HG03095 (cell line): Measurements from ENCODE around the gene PPM1E.
"Not testable (repeated sequence)": the region's sequence is repeated elsewhere in the genome, so short reads cannot be mapped to it uniquely, and the experiment has no call there.

Source experiments
- ATAC-seq: cut with Tn5 transposase; IDR thresholded peaks from one replicate; pipeline ENCODE4 v1.9.1; 2021; ENCODE audit warnings: moderate library complexity; ENCODE audit not compliant: unreplicated experiment

PPM1E gene

GRCh38 chr17:58755577-58756245, at the start of gene PPM1E:
PPM1E (plus strand) TSS chr17:58755854.
- no peak for ATAC-seq

- ATAC-seq = no peak
Observed at GRCh38 chr17:58706351-58707140, 49.1 kb upstream of the PPM1E start.

- no peak for ATAC-seq
Observed at GRCh38 chr17:58710948-58711552, 44.6 kb upstream of the PPM1E start.

GRCh38 chr17:58722274-58722673, 33.4 kb upstream of the PPM1E start:
- ATAC-seq = no peak

GRCh38 chr17:58722696-58723095, 33.0 kb upstream of the PPM1E start:
- ATAC-seq = no peak

- no peak for ATAC-seq
Observed at GRCh38 chr17:58728798-58729197, 26.9 kb upstream of the PPM1E start.

GRCh38 chr17:58730937-58731336, 24.7 kb upstream of the PPM1E start:
- no peak for ATAC-seq

GRCh38 chr17:58734040-58734439, 21.6 kb upstream of the PPM1E start:
- ATAC-seq = no peak

- ATAC-seq = no peak
Observed at GRCh38 chr17:58734811-58735210, 20.8 kb upstream of the PPM1E start.

GRCh38 chr17:58741121-58741625, 14.5 kb upstream of the PPM1E start:
- no peak for ATAC-seq

GRCh38 chr17:58747674-58748073, 8.0 kb upstream of the PPM1E start:
- no peak for ATAC-seq

GRCh38 chr17:58749627-58750026, 6.0 kb upstream of the PPM1E start:
- not testable (repeated sequence) for ATAC-seq

- no peak for ATAC-seq
Observed at GRCh38 chr17:58753026-58753425, 2.6 kb upstream of the PPM1E start.

GRCh38 chr17:58755269-58755576, 431 bp upstream of the PPM1E start:
- ATAC-seq = no peak

- ATAC-seq = no peak
Observed at GRCh38 chr17:58756246-58757161, 850 bp downstream of the PPM1E start.

GRCh38 chr17:58757162-58757613, 1.5 kb downstream of the PPM1E start:
- no peak for ATAC-seq

GRCh38 chr17:58758890-58759289, 3.2 kb downstream of the PPM1E start:
- no peak for ATAC-seq

- ATAC-seq = no peak
Observed at GRCh38 chr17:58759522-58759921, 3.9 kb downstream of the PPM1E start.

GRCh38 chr17:58760248-58760647, 4.6 kb downstream of the PPM1E start:
- ATAC-seq = no peak

- ATAC-seq = no peak
Observed at GRCh38 chr17:58763263-58763662, 7.6 kb downstream of the PPM1E start.

GRCh38 chr17:58764373-58764772, 8.7 kb downstream of the PPM1E start:
- ATAC-seq = no peak
